IMR-90 (cell line): Measurements from ENCODE around the gene DGAT2. TPM values are rescaled to one million over a fixed set of nuclear protein-coding genes. Genes with fewer than 3 reads are reported as not detected.

ENCODE experiments used
- ATAC-seq: fragments of 200-7000 bp; cut with Tn5 transposase; 2 replicates; pipeline ENCODE4 v1.9.1; 2020; ENCODE audit warnings: low read depth, mild to moderate bottlenecking, moderate library complexity
- BruUV-seq: library from RNA; stranded (reverse); fragments of 400-500 nt; replicated peaks from 2 replicates; lab custom pipeline; 2021; lab: Mats Ljungman, UMichigan
- CTCF ChIA-PET: fragments of 300-600 bp; formaldehyde crosslinking; extraction: SDS; loops from one replicate; lab custom pipeline; 2021; ENCODE audit warnings: antibody characterized with exemption; lab: Yijun Ruan, JAX
- POLR2A ChIA-PET: fragments of 300-600 bp; sonication (Branson Sonifier 250); formaldehyde crosslinking; loops from one replicate; lab custom pipeline; 2022; ENCODE audit warnings: antibody characterized with exemption; ENCODE audit not compliant: unreplicated experiment; lab: Charles Lee
- DNase-seq: peaks from one replicate; pipeline ENCODE4 v3.0.0; 2013
- H2AFZ ChIP-seq: replicated peaks from 2 replicates; pipeline ENCODE3; 2013; ENCODE audit warnings: low read length, mild to moderate bottlenecking; ENCODE audit not compliant: poor library complexity
- H2AK5ac ChIP-seq: 2 replicates; pipeline ENCODE4 v1.6.1; 2013; ENCODE audit warnings: low read depth, low read length, inconsistent platforms
- H2AK9ac ChIP-seq: replicated peaks from 2 replicates; pipeline ENCODE3; 2013; ENCODE audit warnings: mild to moderate bottlenecking, low read depth, low read length, moderate library complexity; ENCODE audit not compliant: poor library complexity
- H2BK120ac ChIP-seq: 2 replicates; pipeline ENCODE4 v1.6.1; 2013; ENCODE audit warnings: low read depth, low read length, inconsistent platforms
- H2BK15ac ChIP-seq: 3 replicates; pipeline ENCODE4 v1.6.1; 2013; ENCODE audit warnings: low read depth, low read length, inconsistent platforms
- H2BK20ac ChIP-seq: 2 replicates; pipeline ENCODE4 v1.6.1; 2013; ENCODE audit warnings: low read depth, mild to moderate bottlenecking, inconsistent platforms, low read length, moderate library complexity
- H2BK5ac ChIP-seq: 2 replicates; pipeline ENCODE4 v1.6.1; 2013; ENCODE audit warnings: mild to moderate bottlenecking, low read depth, low read length, inconsistent platforms; ENCODE audit not compliant: poor library complexity, severe bottlenecking
- H3K14ac ChIP-seq: replicated peaks from 2 replicates; pipeline ENCODE4 v1.6.1; 2013; ENCODE audit warnings: low read depth, low read length, inconsistent platforms
- H3K18ac ChIP-seq: 2 replicates; pipeline ENCODE4 v1.6.1; 2013; ENCODE audit warnings: low read depth, low read length, control low read depth
- H3K23ac ChIP-seq: 2 replicates; pipeline ENCODE4 v1.6.1; 2013; ENCODE audit warnings: low read depth, low read length, inconsistent platforms
- H3K27ac ChIP-seq: 2 replicates; pipeline ENCODE4 v1.5.1; 2013; ENCODE audit warnings: mild to moderate bottlenecking, control low read depth, low read length; ENCODE audit not compliant: insufficient read depth
- H3K27me3 ChIP-seq: 2 replicates; pipeline ENCODE4 v1.6.1; 2013; ENCODE audit warnings: low read length; ENCODE audit not compliant: control insufficient read depth, insufficient read depth
- H3K36me3 ChIP-seq: 2 replicates; pipeline ENCODE4 v1.6.1; 2013; ENCODE audit warnings: low read length, mixed read lengths; ENCODE audit not compliant: control insufficient read depth, insufficient read depth
- H3K4ac ChIP-seq: 2 replicates; pipeline ENCODE4 v1.6.1; 2013; ENCODE audit warnings: low read depth, low read length, inconsistent platforms
- H3K4me1 ChIP-seq: 2 replicates; pipeline ENCODE4 v1.6.1; 2013; ENCODE audit warnings: low read length, mixed read lengths; ENCODE audit not compliant: control insufficient read depth, insufficient read depth
- H3K4me2 ChIP-seq: 2 replicates; pipeline ENCODE4 v1.6.1; 2013; ENCODE audit warnings: low read depth, mild to moderate bottlenecking, control low read depth, low read length, moderate library complexity
- H3K4me3 ChIP-seq: 2 replicates; pipeline ENCODE4 v1.5.1; 2013; ENCODE audit warnings: low read depth, mild to moderate bottlenecking, control low read depth, low read length, moderate library complexity; ENCODE audit not compliant: insufficient read depth
- H3K56ac ChIP-seq: 2 replicates; pipeline ENCODE4 v1.6.1; 2013; ENCODE audit warnings: low read length, inconsistent platforms; ENCODE audit not compliant: insufficient read depth; ENCODE audit errors: extremely low read depth
- H3K79me1 ChIP-seq, 2 experiments: 2 replicates each; pipeline ENCODE4 v1.6.1; 2013; ENCODE audit warnings: low read length in 2 of 2, inconsistent platforms in 1 of 2, low read depth in 1 of 2
- H3K9ac ChIP-seq: 2 replicates; pipeline ENCODE4 v1.6.1; 2013; ENCODE audit warnings: low read depth, low read length, control low read depth
- H3K9me1 ChIP-seq: 2 replicates; pipeline ENCODE4 v1.6.1; 2013; ENCODE audit warnings: low read length, inconsistent platforms; ENCODE audit not compliant: insufficient read depth
- H3K9me3 ChIP-seq: 2 replicates; pipeline ENCODE4 v1.6.1; 2013; ENCODE audit warnings: low read length; ENCODE audit not compliant: control insufficient read depth, insufficient read depth
- H4K20me1 ChIP-seq: 2 replicates; pipeline ENCODE4 v1.6.1; 2013; ENCODE audit warnings: low read length, inconsistent platforms; ENCODE audit not compliant: insufficient read depth
- H4K5ac ChIP-seq: 2 replicates; pipeline ENCODE4 v1.6.1; 2013; ENCODE audit warnings: mild to moderate bottlenecking, low read depth, low read length, control low read depth
- H4K8ac ChIP-seq, 2 experiments: 2 replicates each; pipeline ENCODE4 v1.6.1; 2013; ENCODE audit warnings: low read depth in 2 of 2, low read length in 2 of 2, control low read depth in 1 of 2, inconsistent platforms in 1 of 2
- H4K91ac ChIP-seq: 2 replicates; pipeline ENCODE4 v1.6.1; 2013; ENCODE audit warnings: low read depth, low read length, inconsistent platforms; ENCODE audit not compliant: insufficient read depth
- CEBPB ChIP-seq: IDR thresholded peaks from 2 replicates; pipeline ENCODE4 v1.6.1; 2012; ENCODE audit warnings: low read depth, low read length, improper control_type of control experiment
- CHD1 ChIP-seq: IDR thresholded peaks from 2 replicates; pipeline ENCODE4 v1.6.1; 2012; ENCODE audit warnings: low read depth, low read length, improper control_type of control experiment
- FOS ChIP-seq: fragments of 150-350 bp; IDR thresholded peaks from 2 replicates; pipeline ENCODE4 v1.6.1; 2016; ENCODE audit warnings: low read depth, low read length
- MAZ ChIP-seq: IDR thresholded peaks from 2 replicates; pipeline ENCODE4 v1.6.1; 2012; ENCODE audit warnings: low read depth, mild to moderate bottlenecking, low read length, improper control_type of control experiment, moderate library complexity, borderline replicate concordance
- MXI1 ChIP-seq: IDR thresholded peaks from 2 replicates; pipeline ENCODE4 v1.6.1; 2012; ENCODE audit warnings: low read depth, mild to moderate bottlenecking, low read length, moderate library complexity, borderline replicate concordance
- NFE2L2 ChIP-seq: fragments of 150-350 bp; IDR thresholded peaks from 2 replicates; pipeline ENCODE4 v1.6.1; 2016; ENCODE audit warnings: low read depth, mild to moderate bottlenecking, low read length
- POLR2A ChIP-seq: IDR thresholded peaks from 2 replicates; pipeline ENCODE4 v1.6.1; 2012; ENCODE audit warnings: mild to moderate bottlenecking, low read depth, low read length
- RAD21 ChIP-seq: IDR thresholded peaks from 2 replicates; pipeline ENCODE4 v1.6.1; 2012; ENCODE audit warnings: low read length, improper control_type of control experiment
- RCOR1 ChIP-seq: IDR thresholded peaks from 2 replicates; pipeline ENCODE4 v1.6.1; 2012; ENCODE audit warnings: mild to moderate bottlenecking, low read length, improper control_type of control experiment; ENCODE audit not compliant: insufficient replicate concordance
- RFX5 ChIP-seq: IDR thresholded peaks from 2 replicates; pipeline ENCODE4 v1.8.0; 2012; ENCODE audit warnings: low read depth, mild to moderate bottlenecking, low read length, moderate library complexity
- SMC3 ChIP-seq: fragments of 150-350 bp; IDR thresholded peaks from 2 replicates; pipeline ENCODE4 v1.6.1; 2016; ENCODE audit warnings: low read depth, mild to moderate bottlenecking, antibody characterized with exemption, low read length, moderate library complexity
- dilution Hi-C: fragments of 300-500 bp; cut with HindIII; formaldehyde crosslinking; loops from one replicate; pipeline ENCODE4 v1.14.3; 2018; ENCODE audit warnings: low sequenced_read_pairs; ENCODE audit not compliant: unreplicated experiment
- in situ Hi-C: fragments of 300-500 bp; cut with MboI; formaldehyde crosslinking; loops from 3 replicates; pipeline ENCODE4 v1.14.3; 2019; ENCODE audit warnings: low sequenced_read_pairs, inconsistent platforms, mixed read lengths
- intact Hi-C: fragments of 100-400 bp; cut with micrococcal nuclease; formaldehyde crosslinking; loops from 2 replicates; pipeline ENCODE4 v1.10.0; 2022
- polyA plus RNA-seq, 3 experiments: library from polyadenylated mRNA; depleted of rRNA; stranded (reverse); fragments of >200 nt; gene quantifications; 2 replicates each; pipeline ENCODE4 v1.2.3, GENCODE V29; 2012; ENCODE audit warnings: low replicate concordance in 1 of 3
- total RNA-seq: library from RNA; depleted of rRNA; stranded (reverse); fragments of >200 nt; gene quantifications from 2 replicates; pipeline ENCODE4 v1.2.3, GENCODE V29; 2012
- TF ChIP-seq, protein P1 (sequence below): fragments of 150-350 bp; IDR thresholded peaks from 2 replicates; pipeline ENCODE4 v1.6.1; 2017; ENCODE audit warnings: mild to moderate bottlenecking, antibody characterized with exemption, low read length, low read depth
- TF ChIP-seq, protein P2 (sequence below): conservative IDR thresholded peaks from 2 replicates; pipeline ENCODE4 v1.5.1; 2012; ENCODE audit warnings: mild to moderate bottlenecking, low read depth, low read length, improper control_type of control experiment

Gene DGAT2
- total and polyA plus RNA-seq, 2 of the 4 experiments (the other 2 are of a cell fraction) = 2.3 to 2.4 TPM

DNA sequence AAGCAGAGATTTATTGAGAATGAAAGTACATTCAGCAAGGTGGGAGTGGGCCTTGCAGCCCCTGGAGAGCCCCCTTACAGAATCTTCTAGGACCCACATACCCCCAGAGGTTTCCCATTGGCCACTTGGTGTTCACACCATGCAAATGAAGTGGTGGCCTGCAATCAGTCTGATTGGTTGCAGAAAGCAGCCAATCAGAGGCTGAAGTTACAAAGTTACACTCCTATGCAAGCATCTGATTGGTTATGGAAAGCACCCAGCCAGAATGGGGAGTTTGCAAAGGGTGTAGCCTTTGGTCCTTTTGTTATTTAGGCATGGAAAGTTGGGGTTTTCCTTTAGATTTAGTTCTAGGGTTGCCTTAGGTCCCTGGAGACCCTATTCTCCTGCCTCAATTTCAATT, 81.3 kb downstream of the DGAT2 start:
- TF ChIP-seq FOS (no peak), RCOR1 (no peak), POLR2A (no peak), RFX5 (no peak), MXI1 (no peak), SMC3 (no peak), NFE2L2 (no peak), CEBPB (no peak), MAZ (no peak), RAD21 (no peak), CHD1 (no peak)
- TF ChIP-seq, protein P1, sequence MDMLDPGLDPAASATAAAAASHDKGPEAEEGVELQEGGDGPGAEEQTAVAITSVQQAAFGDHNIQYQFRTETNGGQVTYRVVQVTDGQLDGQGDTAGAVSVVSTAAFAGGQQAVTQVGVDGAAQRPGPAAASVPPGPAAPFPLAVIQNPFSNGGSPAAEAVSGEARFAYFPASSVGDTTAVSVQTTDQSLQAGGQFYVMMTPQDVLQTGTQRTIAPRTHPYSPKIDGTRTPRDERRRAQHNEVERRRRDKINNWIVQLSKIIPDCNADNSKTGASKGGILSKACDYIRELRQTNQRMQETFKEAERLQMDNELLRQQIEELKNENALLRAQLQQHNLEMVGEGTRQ = no peak
- TF ChIP-seq, protein P2, sequence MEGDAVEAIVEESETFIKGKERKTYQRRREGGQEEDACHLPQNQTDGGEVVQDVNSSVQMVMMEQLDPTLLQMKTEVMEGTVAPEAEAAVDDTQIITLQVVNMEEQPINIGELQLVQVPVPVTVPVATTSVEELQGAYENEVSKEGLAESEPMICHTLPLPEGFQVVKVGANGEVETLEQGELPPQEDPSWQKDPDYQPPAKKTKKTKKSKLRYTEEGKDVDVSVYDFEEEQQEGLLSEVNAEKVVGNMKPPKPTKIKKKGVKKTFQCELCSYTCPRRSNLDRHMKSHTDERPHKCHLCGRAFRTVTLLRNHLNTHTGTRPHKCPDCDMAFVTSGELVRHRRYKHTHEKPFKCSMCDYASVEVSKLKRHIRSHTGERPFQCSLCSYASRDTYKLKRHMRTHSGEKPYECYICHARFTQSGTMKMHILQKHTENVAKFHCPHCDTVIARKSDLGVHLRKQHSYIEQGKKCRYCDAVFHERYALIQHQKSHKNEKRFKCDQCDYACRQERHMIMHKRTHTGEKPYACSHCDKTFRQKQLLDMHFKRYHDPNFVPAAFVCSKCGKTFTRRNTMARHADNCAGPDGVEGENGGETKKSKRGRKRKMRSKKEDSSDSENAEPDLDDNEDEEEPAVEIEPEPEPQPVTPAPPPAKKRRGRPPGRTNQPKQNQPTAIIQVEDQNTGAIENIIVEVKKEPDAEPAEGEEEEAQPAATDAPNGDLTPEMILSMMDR = no peak
- H3K14ac ChIP-seq = no peak overlapping the region
- no peak for DNase-seq
- no peak overlapping the region for H3K4me2 ChIP-seq
- no peak overlapping the region for H2BK5ac ChIP-seq
- H2AK5ac ChIP-seq = no peak overlapping the region
- H2BK20ac ChIP-seq = no peak overlapping the region
- H3K23ac ChIP-seq = no peak overlapping the region
- H3K9me1 ChIP-seq = no peaks in the 10 kb centered on the region
- H3K18ac ChIP-seq = no peak overlapping the region
- dilution Hi-C loops = no loop called here
- no peak overlapping the region for H3K9ac ChIP-seq
- no peak overlapping the region for H3K56ac ChIP-seq
- H3K27ac ChIP-seq = no peak overlapping the region
- POLR2A ChIA-PET = no interaction called here
- H3K4ac ChIP-seq = no peak overlapping the region
- CTCF ChIA-PET = no interaction called here
- H3K9me3 ChIP-seq = no peaks in the 10 kb centered on the region
- no peaks in the 10 kb centered on the region for H3K4me1 ChIP-seq
- H2AFZ ChIP-seq = no peak overlapping the region
- H2AK9ac ChIP-seq = no peak overlapping the region
- peaks cover 21 to 27% of the 10 kb centered on the region in 2 experiments for H3K79me1 ChIP-seq
- H4K5ac ChIP-seq = no peak overlapping the region
- in situ Hi-C loops = no loop called here
- no TSS peak for BruUV-seq
- intact Hi-C loops = no loop called here
- H2BK15ac ChIP-seq = no peak overlapping the region
- H3K4me3 ChIP-seq = no peak overlapping the region
- H3K27me3 ChIP-seq = no peaks in the 10 kb centered on the region
- no peak overlapping the region for H4K8ac ChIP-seq
- H4K91ac ChIP-seq = no peak overlapping the region
- H3K36me3 ChIP-seq = no peaks in the 10 kb centered on the region
- H4K20me1 ChIP-seq = no peaks in the 10 kb centered on the region; the same call in 1 of the 2 replicates
- no peak for ATAC-seq
- H2BK120ac ChIP-seq = no peak overlapping the region
